Ectodermal cell (in vitro differentiated cells): ENCODE results near the gene FANCL.
A peak's percentile ranks its signal among the peaks of the same experiment; 100 is the strongest.
"Not testable (repeated sequence)": the region's sequence is repeated elsewhere in the genome, so short reads cannot be mapped to it uniquely, and the experiment has no call there.

ENCODE experiments used
- H3K27ac ChIP-seq: 2 replicates; pipeline ENCODE4 v1.7.0; 2013; ENCODE audit warnings: mild to moderate bottlenecking, low read depth, low read length; ENCODE audit not compliant: insufficient read depth, poor library complexity, severe bottlenecking
- H3K27me3 ChIP-seq: 2 replicates; pipeline ENCODE4 v1.7.0; 2013; ENCODE audit warnings: mild to moderate bottlenecking, low read length; ENCODE audit not compliant: insufficient read depth, control insufficient read depth, poor library complexity, severe bottlenecking
- H3K36me3 ChIP-seq: one replicate; pipeline ENCODE4 v1.7.0; 2013; ENCODE audit warnings: low read length; ENCODE audit not compliant: control insufficient read depth, insufficient read depth
- H3K4me1 ChIP-seq: one replicate; pipeline ENCODE4 v1.7.0; 2013; ENCODE audit warnings: low read length; ENCODE audit not compliant: control insufficient read depth, insufficient read depth
- H3K4me3 ChIP-seq: 2 replicates; pipeline ENCODE4 v1.7.0; 2013; ENCODE audit warnings: low read depth, low read length, control low read depth; ENCODE audit not compliant: insufficient read depth
- H3K9me3 ChIP-seq: 2 replicates; pipeline ENCODE4 v1.7.0; 2013; ENCODE audit warnings: mild to moderate bottlenecking, low read length, moderate library complexity; ENCODE audit not compliant: control insufficient read depth
- WGBS, 2 experiments: methylation state at CpG; one replicate each; pipeline ENCODE4 v1.1.7; 2013; ENCODE audit warnings: missing lambda C conversion rate in 2 of 2; 5-methylcytosine and 5-hydroxymethylcytosine counted together

The FANCL gene

GRCh38 chr2:58241546-58241864 lies 380 bp upstream of the FANCL start:
- H3K4me1 ChIP-seq: peaks cover 5% of the 10 kb centered on the region
- H3K36me3 ChIP-seq: no peaks in the 10 kb centered on the region
- H3K27ac ChIP-seq: no peak overlapping the region
- H3K9me3 ChIP-seq: no peaks in the 10 kb centered on the region
- peak overlapping the region; percentile 83 for H3K4me3 ChIP-seq
- no peaks in the 10 kb centered on the region for H3K27me3 ChIP-seq
- WGBS, 2 experiments: 75 to 88% methylated on average over 1 of the region's 2 CpGs

GRCh38 chr2:58239243-58239925 lies 1.7 kb downstream of the FANCL start:
- Histone ChIP-seq H3K27ac (no peak overlapping the region), H3K4me3 (peak overlapping the region; percentile 17), H3K27me3 (no peaks in the 10 kb centered on the region), H3K9me3 (no peaks in the 10 kb centered on the region), H3K4me1 (peaks cover 5% of the 10 kb centered on the region), H3K36me3 (no peaks in the 10 kb centered on the region)
- no CpG with 5 or more reads among the region's 3 CpGs for WGBS, 2 experiments

GRCh38 chr2:58237741-58238140 lies 3.4 kb downstream of the FANCL start:
- no peaks in the 10 kb centered on the region for H3K36me3 ChIP-seq
- H3K27me3 ChIP-seq: no peaks in the 10 kb centered on the region
- H3K4me1 ChIP-seq: peaks cover 9% of the 10 kb centered on the region
- no peak overlapping the region for H3K27ac ChIP-seq
- H3K9me3 ChIP-seq: no peaks in the 10 kb centered on the region
- no peak overlapping the region for H3K4me3 ChIP-seq

- no peak overlapping the region for H3K4me3 ChIP-seq
- H3K36me3 ChIP-seq: no peaks in the 10 kb centered on the region
- no peak overlapping the region for H3K27ac ChIP-seq
- no peaks in the 10 kb centered on the region for H3K27me3 ChIP-seq
- no peaks in the 10 kb centered on the region for H3K9me3 ChIP-seq
- peaks cover 12% of the 10 kb centered on the region for H3K4me1 ChIP-seq
- 81 to 86% methylated on average over 1 to 2 of the region's 2 CpGs for WGBS, 2 experiments
Observed at GRCh38 chr2:58235984-58236383, 5.1 kb downstream of the FANCL start.

GRCh38 chr2:58235170-58235569 lies 6.0 kb downstream of the FANCL start:
- Histone ChIP-seq H3K36me3 (no peaks in the 10 kb centered on the region), H3K9me3 (no peaks in the 10 kb centered on the region), H3K27ac (no peak overlapping the region), H3K27me3 (no peaks in the 10 kb centered on the region), H3K4me1 (peaks cover 12% of the 10 kb centered on the region), H3K4me3 (no peak overlapping the region)
- WGBS, 2 experiments: 91 to 93% methylated on average over 3 of the region's 3 CpGs

- no peaks in the 10 kb centered on the region for H3K27me3 ChIP-seq
- no peak overlapping the region for H3K4me3 ChIP-seq
- peaks cover 4% of the 10 kb centered on the region for H3K36me3 ChIP-seq
- H3K4me1 ChIP-seq: peaks cover 5% of the 10 kb centered on the region
- no peaks in the 10 kb centered on the region for H3K9me3 ChIP-seq
- no peak overlapping the region for H3K27ac ChIP-seq
- WGBS, 2 experiments: 100% methylated on average over 1 of the region's 1 CpG
Observed at GRCh38 chr2:58228299-58228698, 12.8 kb downstream of the FANCL start.

GRCh38 chr2:58227171-58227917 lies 13.8 kb downstream of the FANCL start:
- WGBS, 2 experiments: 95% methylated on average over 15 of the region's 16 CpGs
- Histone ChIP-seq H3K4me1 (peaks cover 3% of the 10 kb centered on the region), H3K4me3 (no peak overlapping the region), H3K27me3 (no peaks in the 10 kb centered on the region), H3K36me3 (peaks cover 4% of the 10 kb centered on the region), H3K27ac (no peak overlapping the region), H3K9me3 (no peaks in the 10 kb centered on the region)

- H3K27ac ChIP-seq: no peak overlapping the region
Observed at GRCh38 chr2:58221909-58222308, 19.2 kb downstream of the FANCL start.

GRCh38 chr2:58215429-58215828 lies 25.7 kb downstream of the FANCL start:
- WGBS, 2 experiments: 81 to 96% methylated on average over 1 of the region's 1 CpG
- no peak overlapping the region for H3K27ac ChIP-seq
- no peaks in the 10 kb centered on the region for H3K27me3 ChIP-seq
- H3K4me3 ChIP-seq: no peak overlapping the region
- no peaks in the 10 kb centered on the region for H3K4me1 ChIP-seq
- H3K9me3 ChIP-seq: no peaks in the 10 kb centered on the region
- H3K36me3 ChIP-seq: peaks cover 34% of the 10 kb centered on the region

More at GRCh38 chr2:58221909-58222308, 19.2 kb downstream of the FANCL start:
- WGBS, 2 experiments: 90 to 98% methylated on average over 2 of the region's 2 CpGs
- no peaks in the 10 kb centered on the region for H3K36me3 ChIP-seq
- no peaks in the 10 kb centered on the region for H3K4me1 ChIP-seq
- H3K9me3 ChIP-seq: no peaks in the 10 kb centered on the region
- no peaks in the 10 kb centered on the region for H3K27me3 ChIP-seq
- H3K4me3 ChIP-seq: no peak overlapping the region

GRCh38 chr2:58210951-58211568 lies 30.1 kb downstream of the FANCL start:
- 92 to 95% methylated on average over 6 of the region's 6 CpGs for WGBS, 2 experiments
- not testable (repeated sequence) for H3K27me3 ChIP-seq, H3K4me3 ChIP-seq, H3K4me1 ChIP-seq, H3K27ac ChIP-seq, H3K9me3 ChIP-seq
- H3K36me3 ChIP-seq: peaks cover 40% of the 10 kb centered on the region
